Karpas-422 (cell line): ENCODE data around the gene UBTD1. TPM values are rescaled to one million over a fixed set of nuclear protein-coding genes. Genes with fewer than 3 reads are reported as not detected.

ENCODE experiments used
- DNase-seq: peaks from one replicate; pipeline ENCODE4 v3.0.0-alpha.2; 2015
- H2AFZ ChIP-seq: fragments of 200-600 bp; sonication (generic); 2 replicates; pipeline ENCODE4 v1.6.1; 2014; ENCODE audit warnings: antibody characterized with exemption, low read length, mixed read lengths
- H3K27ac ChIP-seq: fragments of 200-600 bp; sonication (generic); 2 replicates; pipeline ENCODE4 v1.5.1; 2014; ENCODE audit warnings: mild to moderate bottlenecking, low read length, moderate library complexity
- H3K27me3 ChIP-seq: fragments of 200-600 bp; sonication (generic); 2 replicates; pipeline ENCODE4 v1.6.1; 2014; ENCODE audit warnings: low read length, mixed read lengths
- H3K36me3 ChIP-seq: fragments of 200-600 bp; sonication (generic); 2 replicates; pipeline ENCODE4 v1.6.1; 2014; ENCODE audit warnings: low read length, mixed read lengths; ENCODE audit not compliant: insufficient read depth
- H3K4me1 ChIP-seq: fragments of 200-600 bp; sonication (generic); 2 replicates; pipeline ENCODE4 v1.6.1; 2014; ENCODE audit warnings: mild to moderate bottlenecking, low read length, mixed read lengths
- H3K4me2 ChIP-seq: fragments of 200-600 bp; sonication (generic); 2 replicates; pipeline ENCODE4 v1.6.1; 2014; ENCODE audit warnings: low read length, low read depth, mild to moderate bottlenecking; ENCODE audit not compliant: poor library complexity, severe bottlenecking
- H3K4me3 ChIP-seq: fragments of 200-600 bp; sonication (generic); 2 replicates; pipeline ENCODE4 v1.5.1; 2014; ENCODE audit warnings: mild to moderate bottlenecking, antibody characterized with exemption, low read length, mixed read lengths
- H3K79me2 ChIP-seq: fragments of 200-600 bp; sonication (generic); 2 replicates; pipeline ENCODE4 v1.6.1; 2014; ENCODE audit warnings: mild to moderate bottlenecking, low read length, mixed read lengths
- H3K9ac ChIP-seq: fragments of 200-600 bp; sonication (generic); 2 replicates; pipeline ENCODE4 v1.6.0; 2014; ENCODE audit warnings: low read length
- H3K9me2 ChIP-seq: fragments of 200-600 bp; sonication (generic), shearing (Covaris generic); replicated peaks from 2 replicates; pipeline ENCODE4 v1.6.0; 2014; ENCODE audit warnings: mild to moderate bottlenecking, low read length, moderate library complexity; ENCODE audit not compliant: insufficient read depth
- H3K9me3 ChIP-seq: fragments of 300-700, 200-600 bp; sonication (generic); 2 replicates; pipeline ENCODE4 v1.6.1; 2014; ENCODE audit warnings: low read length, mixed read lengths
- H4K20me1 ChIP-seq: fragments of 200-600 bp; sonication (generic); 2 replicates; pipeline ENCODE4 v1.6.1; 2014; ENCODE audit warnings: mild to moderate bottlenecking, antibody characterized with exemption, low read length, low read depth; ENCODE audit not compliant: insufficient read depth
- total RNA-seq: library from RNA; depleted of rRNA; stranded (reverse); fragments of >200 nt; shearing (Covaris generic); gene quantifications from 2 replicates; pipeline ENCODE4 v1.2.3, GENCODE V29; 2014; ENCODE audit warnings: low replicate concordance; rRNA removed

Gene UBTD1
- 0.11 and 0.72 TPM in 2 replicates for total RNA-seq

DNA sequence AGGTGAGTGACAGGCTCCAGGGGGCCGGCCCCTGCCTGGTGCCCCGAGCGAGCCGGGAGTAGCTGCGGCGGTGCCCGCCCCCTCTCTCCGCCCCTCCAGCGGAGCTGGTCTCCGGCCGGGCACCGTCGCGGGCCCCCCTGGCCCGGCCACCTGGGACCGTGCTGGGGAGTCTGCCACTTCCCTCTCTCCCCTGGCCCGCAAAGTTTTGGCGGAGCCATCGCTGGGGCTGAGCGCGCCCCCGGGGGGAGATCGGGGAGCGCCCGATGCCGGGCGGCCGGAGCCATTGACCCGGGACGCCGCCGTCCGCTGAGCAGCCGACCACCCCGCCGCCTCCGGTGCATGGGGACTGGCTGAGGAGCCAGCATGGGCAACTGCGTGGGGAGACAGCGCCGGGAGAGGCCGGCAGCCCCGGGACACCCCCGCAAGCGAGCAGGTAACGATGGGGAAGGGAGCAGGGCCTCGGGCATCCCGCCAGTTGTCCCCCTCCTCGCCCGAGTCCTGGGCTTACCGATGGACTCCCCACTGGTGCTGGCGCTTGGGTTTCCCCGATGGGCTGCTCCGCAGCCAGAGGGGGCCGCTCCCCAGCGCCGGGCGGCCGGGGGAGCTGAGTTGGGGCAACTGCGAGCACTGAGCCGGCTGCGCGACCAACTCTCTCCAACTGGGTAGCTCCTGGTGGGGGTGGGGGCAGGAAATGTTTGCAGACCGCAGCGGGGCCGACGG is at the start of gene UBTD1:
Gene UBTD1 (plus strand): TSS at position 84 of the 720 bp plus-strand sequence. CDS start 280 bp downstream, at position 364.
- no peaks in the 10 kb centered on the region for H4K20me1 ChIP-seq

GRCh38 chr10:97450828-97451227 is 47.9 kb upstream of the UBTD1 start:
- Histone ChIP-seq H3K27me3 (no peaks in the 10 kb centered on the region), H3K79me2 (peaks cover 25% of the 10 kb centered on the region), H3K4me3 (no peak overlapping the region), H3K9ac (no peak overlapping the region), H3K9me3 (no peaks in the 10 kb centered on the region), H4K20me1 (no peaks in the 10 kb centered on the region), H3K27ac (no peak overlapping the region), H3K4me1 (peaks cover 9% of the 10 kb centered on the region), H3K4me2 (no peak overlapping the region), H3K36me3 (no peaks in the 10 kb centered on the region), H3K9me2 (no peaks in the 10 kb centered on the region), H2AFZ (no peak overlapping the region)
- DNase-seq: no peak

More for the DNA sequence above, at the start of gene UBTD1:
- Histone ChIP-seq H3K4me1 (peaks cover 25% of the 10 kb centered on the region), H3K4me3 (peak within 1 kb of the TSS; percentile 93), H3K36me3 (no peaks in the 10 kb centered on the region), H3K9me3 (no peaks in the 10 kb centered on the region), H3K79me2 (peaks cover 41% of the 10 kb centered on the region), H3K9me2 (no peaks in the 10 kb centered on the region), H3K27ac (peak within 1 kb of the TSS; percentile 71), H3K9ac (peak within 1 kb of the TSS; percentile 87), H3K4me2 (peak within 1 kb of the TSS; percentile 93), H2AFZ (peak within 1 kb of the TSS; percentile 87), H3K27me3 (no peaks in the 10 kb centered on the region)
- DNase-seq: no peak

GRCh38 chr10:97451605-97452004 is 47.1 kb upstream of the UBTD1 start:
- Histone ChIP-seq H3K36me3 (no peaks in the 10 kb centered on the region), H2AFZ (no peak overlapping the region), H3K4me1 (peaks cover 9% of the 10 kb centered on the region), H3K9me3 (no peaks in the 10 kb centered on the region), H3K4me3 (no peak overlapping the region), H3K9me2 (no peaks in the 10 kb centered on the region), H3K27me3 (no peaks in the 10 kb centered on the region), H4K20me1 (no peaks in the 10 kb centered on the region), H3K4me2 (no peak overlapping the region), H3K9ac (no peak overlapping the region), H3K79me2 (peaks cover 22% of the 10 kb centered on the region), H3K27ac (no peak overlapping the region)
- DNase-seq: no peak

- H3K27ac ChIP-seq: no peak overlapping the region
- no peak overlapping the region for H3K4me2 ChIP-seq
- H3K4me1 ChIP-seq: peaks cover 1% of the 10 kb centered on the region
- peaks cover 14% of the 10 kb centered on the region for H3K79me2 ChIP-seq
- no peak overlapping the region for H3K4me3 ChIP-seq
- H4K20me1 ChIP-seq: no peaks in the 10 kb centered on the region
- H3K36me3 ChIP-seq: no peaks in the 10 kb centered on the region
- H3K9me3 ChIP-seq: no peaks in the 10 kb centered on the region
- no peak overlapping the region for H3K9ac ChIP-seq
- DNase-seq: no peak
- no peaks in the 10 kb centered on the region for H3K27me3 ChIP-seq
- H3K9me2 ChIP-seq: no peaks in the 10 kb centered on the region
- H2AFZ ChIP-seq: no peak overlapping the region
These were observed 46.4 kb upstream of the UBTD1 start for GRCh38 chr10:97452352-97452751.

- Histone ChIP-seq H4K20me1 (no peaks in the 10 kb centered on the region), H3K27ac (no peak overlapping the region), H3K9me3 (no peaks in the 10 kb centered on the region), H3K27me3 (no peaks in the 10 kb centered on the region), H3K4me2 (no peak overlapping the region), H3K9me2 (no peaks in the 10 kb centered on the region), H3K79me2 (no peaks in the 10 kb centered on the region), H3K4me1 (no peaks in the 10 kb centered on the region), H3K9ac (no peak overlapping the region), H3K4me3 (no peak overlapping the region), H3K36me3 (peaks cover 5% of the 10 kb centered on the region; the same call in 1 of the 2 replicates), H2AFZ (no peak overlapping the region)
- DNase-seq: no peak
These were observed 44.2 kb upstream of the UBTD1 start for GRCh38 chr10:97454330-97455036.

DNA sequence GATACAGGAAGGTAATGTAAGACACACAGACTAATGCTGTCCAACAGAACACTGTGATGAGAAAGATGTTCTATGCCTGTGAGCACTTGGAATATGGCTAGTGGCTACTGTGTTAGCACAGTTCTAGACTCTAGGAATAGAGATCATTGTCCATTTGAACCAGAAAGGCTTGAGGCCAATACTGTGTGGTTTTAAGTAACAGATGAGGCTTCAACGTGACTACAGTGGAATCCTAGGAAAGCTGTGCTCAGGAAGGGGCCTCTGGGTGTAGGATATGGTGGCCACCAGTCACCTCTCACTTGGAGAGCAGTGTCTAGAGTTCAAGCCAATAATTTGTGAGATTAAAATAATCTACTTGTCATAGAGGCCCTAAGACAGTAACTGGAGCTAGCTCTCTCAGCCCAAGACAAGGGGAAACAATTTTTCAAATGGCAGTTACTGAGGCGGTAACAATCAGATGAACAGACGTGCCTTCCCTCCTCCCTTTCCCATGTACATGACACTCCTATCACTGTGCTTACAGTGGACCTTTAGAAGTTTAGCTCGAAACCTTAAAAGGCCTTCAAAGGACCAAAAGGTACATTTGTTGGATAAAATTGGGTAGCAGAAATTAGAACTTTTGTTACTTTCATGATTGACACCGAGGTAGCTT is 42.6 kb upstream of the UBTD1 start:
- Histone ChIP-seq H3K27me3 (no peaks in the 10 kb centered on the region), H3K4me1 (no peaks in the 10 kb centered on the region), H3K9me2 (no peaks in the 10 kb centered on the region), H3K4me3 (no peak overlapping the region), H3K4me2 (no peak overlapping the region), H3K36me3 (peaks cover 5% of the 10 kb centered on the region; the same call in 1 of the 2 replicates), H4K20me1 (no peaks in the 10 kb centered on the region), H3K79me2 (no peaks in the 10 kb centered on the region), H3K9ac (no peak overlapping the region), H3K27ac (no peak overlapping the region), H2AFZ (no peak overlapping the region), H3K9me3 (no peaks in the 10 kb centered on the region)
- no peak for DNase-seq

DNA sequence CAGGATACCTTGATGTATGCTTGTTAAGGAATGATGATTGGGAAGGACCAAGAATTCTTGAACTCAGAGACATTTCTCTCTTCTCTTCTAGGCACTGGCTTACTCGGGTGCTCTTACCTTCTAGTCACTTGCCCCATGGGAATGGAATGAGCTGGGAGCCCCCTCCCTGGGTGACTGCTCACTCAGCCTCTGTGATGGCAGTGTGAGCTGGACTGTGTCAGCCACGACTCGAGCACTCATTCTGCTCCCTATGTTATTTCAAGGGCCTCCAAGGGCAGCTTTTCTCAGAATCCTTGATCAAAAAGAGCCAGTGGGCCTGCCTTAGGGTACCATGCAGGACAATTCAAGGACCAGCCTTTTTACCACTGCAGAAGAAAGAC is 42.0 kb upstream of the UBTD1 start:
- peaks cover 5% of the 10 kb centered on the region; the same call in 1 of the 2 replicates for H3K36me3 ChIP-seq
- H3K27ac ChIP-seq: no peak overlapping the region
- H2AFZ ChIP-seq: no peak overlapping the region
- H3K27me3 ChIP-seq: no peaks in the 10 kb centered on the region
- no peak overlapping the region for H3K4me2 ChIP-seq
- H3K9me2 ChIP-seq: no peaks in the 10 kb centered on the region
- H3K4me3 ChIP-seq: no peak overlapping the region
- H3K9me3 ChIP-seq: no peaks in the 10 kb centered on the region
- DNase-seq: no peak
- H4K20me1 ChIP-seq: no peaks in the 10 kb centered on the region
- no peaks in the 10 kb centered on the region for H3K79me2 ChIP-seq
- H3K4me1 ChIP-seq: no peaks in the 10 kb centered on the region
- H3K9ac ChIP-seq: no peak overlapping the region

DNA sequence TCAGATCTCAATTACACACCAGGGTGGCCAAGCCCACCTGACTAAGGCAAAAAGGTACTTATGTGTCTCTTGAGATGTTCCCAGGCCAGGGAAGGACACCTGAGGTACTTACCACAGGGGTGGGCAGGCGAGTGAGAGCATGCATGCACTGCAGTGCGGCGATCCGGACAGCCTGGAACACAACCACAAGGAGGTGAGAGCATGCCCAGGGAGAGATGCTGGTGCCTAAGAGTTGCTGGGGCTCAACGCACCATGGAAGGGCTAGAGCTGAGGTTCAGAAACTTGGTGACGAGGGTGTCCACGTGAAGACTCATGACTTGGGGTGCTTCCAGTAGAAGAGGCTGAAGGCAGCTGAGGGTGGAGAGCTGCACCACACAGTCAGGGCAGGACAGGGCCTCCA is 39.6 kb upstream of the UBTD1 start:
- Histone ChIP-seq H3K4me3 (no peak overlapping the region), H3K9ac (no peak overlapping the region), H2AFZ (no peak overlapping the region), H3K79me2 (no peaks in the 10 kb centered on the region), H4K20me1 (no peaks in the 10 kb centered on the region), H3K9me2 (no peaks in the 10 kb centered on the region), H3K4me2 (no peak overlapping the region), H3K36me3 (peaks cover 13% of the 10 kb centered on the region; the same call in 1 of the 2 replicates), H3K9me3 (no peaks in the 10 kb centered on the region), H3K27ac (no peak overlapping the region), H3K27me3 (no peaks in the 10 kb centered on the region), H3K4me1 (no peaks in the 10 kb centered on the region)
- no peak for DNase-seq
